Tibial nerve (tissue), 4 donors: ENCODE data around the gene MRPL39. TPM values are rescaled to one million over a fixed set of nuclear protein-coding genes. Genes with fewer than 3 reads are reported as not detected.
A peak's percentile ranks its signal among the peaks of the same experiment; 100 is the strongest.

Source experiments
- DNase-seq, 2 donors: peaks; one replicate each; pipeline ENCODE4 v3.0.0-alpha.2; 2019; ENCODE audit warnings: low spot score in 2 of 2
- H3K27ac ChIP-seq, 4 donors: fragments of 200-600 bp; sonication (generic) in 3 of 4; one replicate each; pipeline ENCODE4 v1.5.1; 2017 to 2019; ENCODE audit warnings: mild to moderate bottlenecking in 1 of 4
- H3K27me3 ChIP-seq, 2 donors: fragments of 200-600 bp; sonication (generic) in 1 of 2; one replicate each; pipeline versions ENCODE4 v1.5.1 to v1.6.0; 2017 to 2019
- H3K36me3 ChIP-seq, 3 donors: fragments of 200-600 bp; sonication (generic); one replicate each; pipeline ENCODE4 v1.5.1; 2018 to 2019
- H3K4me1 ChIP-seq, 4 donors: fragments of 200-600 bp; sonication (generic) in 3 of 4; one replicate each; pipeline ENCODE4 v1.5.1; 2017 to 2019
- H3K4me3 ChIP-seq, 4 donors: fragments of 200-600 bp; sonication (generic) in 3 of 4; one replicate each; pipeline ENCODE4 v1.5.1; 2017 to 2019; ENCODE audit warnings: mild to moderate bottlenecking in 1 of 4, moderate library complexity in 1 of 4
- H3K9me3 ChIP-seq, 4 donors: fragments of 200-600 bp; sonication (generic) in 3 of 4; one replicate each; pipeline ENCODE4 v1.5.1; 2017 to 2019
- CTCF ChIP-seq, 5 experiments: fragments of 200-600 bp in 3 of 5; fragments of 450-650 bp in 2 of 5; sonication (generic) in 3 of 5; IDR thresholded peaks; one replicate each; pipeline ENCODE4 v1.5.1; 2016 to 2019; ENCODE audit warnings: antibody characterized with exemption in 5 of 5, mild to moderate bottlenecking in 3 of 5, moderate library complexity in 2 of 5
- EP300 ChIP-seq, 2 donors: sonication (generic); formaldehyde crosslinking; IDR thresholded peaks; one replicate each; pipeline ENCODE4 v1.6.1; 2017; ENCODE audit warnings: antibody characterized with exemption in 2 of 2, mild to moderate bottlenecking in 1 of 2
- POLR2A ChIP-seq, 2 donors: fragments of 450-650 bp; IDR thresholded peaks; one replicate each; pipeline ENCODE4 v1.6.1; 2017; ENCODE audit warnings: antibody characterized with exemption in 2 of 2, mild to moderate bottlenecking in 2 of 2, moderate library complexity in 2 of 2
- WGBS, 2 donors: methylation state at CpG; one replicate each; pipeline ENCODE4 v1.1.5; 2018; 5-methylcytosine and 5-hydroxymethylcytosine counted together
- total RNA-seq, 4 donors: library from RNA; depleted of rRNA; stranded (reverse); fragments of >200 nt; gene quantifications; one replicate each; pipeline ENCODE4 v1.1.0, GENCODE V29; 2016

Gene MRPL39
- total RNA-seq, 4 donors from 2014 or later = 14.5 to 22.3 (median 18.4) TPM

GRCh38 chr21:25615880-25616279 lies 8.6 kb upstream of the MRPL39 start:
- no peak overlapping the region for H3K4me3 ChIP-seq
- H3K36me3 ChIP-seq = no peaks in the 10 kb centered on the region
- H3K27ac ChIP-seq = no peak overlapping the region
- WGBS, 2 donors = 49 to 54% methylated on average over 3 of the region's 3 CpGs
- H3K9me3 ChIP-seq = no peaks in the 10 kb centered on the region
- no peak for DNase-seq
- no peaks in the 10 kb centered on the region for H3K4me1 ChIP-seq
- H3K27me3 ChIP-seq = no peaks in the 10 kb centered on the region
- TF ChIP-seq CTCF (IDR thresholded peaks at IDR 0.05) = no peak
- no peak for TF ChIP-seq POLR2A (IDR thresholded peaks at IDR 0.05)
- no peak for TF ChIP-seq EP300 (IDR thresholded peaks at IDR 0.05)

- Histone ChIP-seq H3K4me1 (no peaks in the 10 kb centered on the region), H3K36me3 (no peaks in the 10 kb centered on the region), H3K4me3 (no peak overlapping the region), H3K9me3 (no peaks in the 10 kb centered on the region), H3K27ac (no peak overlapping the region), H3K27me3 (no peaks in the 10 kb centered on the region)
- WGBS, 2 donors = 92 to 97% methylated on average over 1 of the region's 1 CpG
- DNase-seq = no peak
- no peak for TF ChIP-seq POLR2A (IDR thresholded peaks at IDR 0.05)
- TF ChIP-seq EP300 (IDR thresholded peaks at IDR 0.05) = no peak
- TF ChIP-seq CTCF (IDR thresholded peaks at IDR 0.05) = no peak
Observed at GRCh38 chr21:25614441-25614840, 7.2 kb upstream of the MRPL39 start.

DNA sequence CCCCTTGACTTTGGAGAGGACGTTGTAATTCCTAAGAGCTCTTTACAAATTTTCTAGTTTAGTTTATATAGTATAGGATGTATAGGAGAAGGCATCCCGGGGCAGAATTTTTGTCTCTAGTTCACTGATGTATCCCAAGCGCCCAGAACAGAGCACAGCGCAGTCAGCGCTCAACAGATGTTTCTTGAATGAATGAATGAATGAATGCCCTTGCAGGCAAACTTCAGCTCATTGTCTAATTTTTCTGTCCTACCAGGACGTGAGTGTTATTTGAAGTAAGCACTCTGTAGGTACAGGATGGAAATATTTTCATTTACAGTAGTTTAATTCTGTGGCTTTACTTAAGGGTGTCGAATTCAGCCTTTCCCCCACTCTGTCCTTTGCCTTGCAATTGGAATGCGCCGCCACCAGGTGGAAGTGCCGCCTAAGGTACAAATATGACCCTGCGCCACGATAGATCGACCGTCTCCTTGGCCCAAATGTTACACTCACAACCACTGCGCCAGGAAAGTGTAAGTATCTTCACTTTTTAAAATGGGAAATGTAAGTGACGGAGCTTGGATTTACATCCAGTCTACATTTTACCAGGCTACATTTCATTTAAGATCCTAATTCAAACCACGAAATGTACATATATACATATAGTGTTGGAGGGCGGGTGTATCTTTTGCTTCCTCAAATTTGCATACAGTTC lies 910 bp upstream of the MRPL39 start:
- Histone ChIP-seq H3K4me3 (peak overlapping the region; percentile 80 to 93 (median 83)), H3K36me3 (peaks cover 0 to 22% (median under 1%) of the 10 kb centered on the region in 3 donors), H3K27me3 (no peaks in the 10 kb centered on the region), H3K9me3 (no peaks in the 10 kb centered on the region), H3K4me1 (peaks cover 0 to 40% (median 8%) of the 10 kb centered on the region in 4 donors), H3K27ac (peak overlapping the region; percentile 65 to 91 (median 88))
- WGBS, 2 donors = 5 to 8% methylated on average over 18 of the region's 18 CpGs
- DNase-seq = peak; percentile 75 to 85
- TF ChIP-seq POLR2A (IDR thresholded peaks at IDR 0.05) (no peak), CTCF (IDR thresholded peaks at IDR 0.05) (peak; percentile 84 to 91 (median 87)), EP300 (IDR thresholded peaks at IDR 0.05) (no peak)

- H3K27me3 ChIP-seq = no peaks in the 10 kb centered on the region
- no peaks in the 10 kb centered on the region for H3K4me1 ChIP-seq
- H3K4me3 ChIP-seq = no peak overlapping the region
- TF ChIP-seq POLR2A (IDR thresholded peaks at IDR 0.05) (no peak), CTCF (IDR thresholded peaks at IDR 0.05) (no peak), EP300 (IDR thresholded peaks at IDR 0.05) (no peak)
- no peak for DNase-seq
- 98 to 100% methylated on average over 1 of the region's 1 CpG for WGBS, 2 donors
- peaks cover 0 to 91% (median 4%) of the 10 kb centered on the region in 3 donors for H3K36me3 ChIP-seq
- H3K9me3 ChIP-seq = no peaks in the 10 kb centered on the region
- no peak overlapping the region for H3K27ac ChIP-seq
Observed at GRCh38 chr21:25589887-25590286, 17.4 kb downstream of the MRPL39 start.

DNA sequence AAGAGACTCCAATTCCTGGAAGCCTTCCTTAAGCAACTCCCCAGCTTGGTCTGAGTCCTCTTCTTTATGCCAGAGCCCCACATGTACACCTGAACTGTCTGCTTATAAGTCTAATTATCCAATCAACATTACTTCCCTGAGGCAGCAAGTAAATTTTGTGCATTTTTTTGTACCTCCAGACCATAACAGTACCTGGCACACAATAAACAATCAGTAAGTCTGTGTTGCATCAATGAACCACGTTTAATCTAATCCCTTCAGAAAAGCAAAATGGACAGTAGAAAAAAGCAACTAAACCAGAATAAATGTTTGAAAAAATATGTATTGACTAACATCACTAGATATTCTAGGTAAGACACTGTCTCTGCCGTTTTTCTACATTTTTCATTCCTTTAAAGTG lies 20.5 kb downstream of the MRPL39 start:
- H3K36me3 ChIP-seq = peaks cover 0 to 74% (median 4%) of the 10 kb centered on the region in 3 donors
- DNase-seq = no peak

More for the DNA sequence above, 20.5 kb downstream of the MRPL39 start:
- 74 to 82% methylated on average over 2 of the region's 2 CpGs for WGBS, 2 donors
- no peak overlapping the region for H3K27ac ChIP-seq
- H3K4me3 ChIP-seq = no peak overlapping the region
- no peaks in the 10 kb centered on the region for H3K27me3 ChIP-seq
- TF ChIP-seq CTCF (IDR thresholded peaks at IDR 0.05) (no peak), POLR2A (IDR thresholded peaks at IDR 0.05) (no peak), EP300 (IDR thresholded peaks at IDR 0.05) (no peak)
- H3K4me1 ChIP-seq = no peaks in the 10 kb centered on the region
- no peaks in the 10 kb centered on the region for H3K9me3 ChIP-seq
